Prostate gland (tissue), 2 donors: ENCODE results near the gene HIVEP3. TPM values are rescaled to one million over a fixed set of nuclear protein-coding genes. Genes with fewer than 3 reads are reported as not detected.

Source experiments
- DNase-seq: peaks from one replicate; pipeline ENCODE4 v3.0.0-alpha.2; 2019; ENCODE audit warnings: low spot score
- H3K27ac ChIP-seq, 2 donors: fragments of 200-600 bp; sonication (generic); 2 replicates each; pipeline ENCODE4 v1.5.1; 2017 to 2019
- H3K27me3 ChIP-seq: fragments of 200-600 bp; sonication (generic); replicated peaks from 2 replicates; pipeline ENCODE4 v1.5.1; 2019; ENCODE audit not compliant: insufficient read depth
- H3K36me3 ChIP-seq, 2 donors: fragments of 200-600 bp; sonication (generic); 1 replicate in 1 of 2; 2 replicates in 1 of 2; pipeline versions ENCODE4 v1.5.1 to v1.8.1; 2017 to 2019
- H3K4me1 ChIP-seq: fragments of 200-600 bp; sonication (generic); replicated peaks from 2 replicates; pipeline ENCODE4 v1.5.1; 2019
- H3K4me3 ChIP-seq, 2 donors: fragments of 200-600 bp; sonication (generic); 2 replicates each; pipeline ENCODE4 v1.5.1; 2017 to 2019
- H3K9me3 ChIP-seq: fragments of 200-600 bp; sonication (generic); 2 replicates; pipeline ENCODE4 v1.5.1; 2017
- CTCF ChIP-seq, 4 experiments: fragments of 200-600 bp in 2 of 4; fragments of 450-650 bp in 2 of 4; sonication (generic) in 2 of 4; IDR thresholded peaks; 1 replicate in 3 of 4; 2 replicates in 1 of 4; pipeline ENCODE4 v1.5.1; 2016 to 2019; ENCODE audit warnings: antibody characterized with exemption in 4 of 4, mild to moderate bottlenecking in 2 of 4, moderate library complexity in 2 of 4
- POLR2A ChIP-seq: fragments of 450-650 bp; IDR thresholded peaks from one replicate; pipeline ENCODE4 v1.6.1; 2016; ENCODE audit warnings: antibody characterized with exemption, mild to moderate bottlenecking
- POLR2AphosphoS5 ChIP-seq: sonication (generic); formaldehyde crosslinking; IDR thresholded peaks from one replicate; pipeline ENCODE4 v1.6.1; 2017; ENCODE audit warnings: antibody characterized with exemption
- WGBS: methylation state at CpG from one replicate; pipeline ENCODE4 v1.1.5; 2018; 5-methylcytosine and 5-hydroxymethylcytosine counted together
- intact Hi-C: fragments of 100-400 bp; cut with DNase I; formaldehyde crosslinking; loops from one replicate; pipeline ENCODE4 v1.14.2; 2022
- total RNA-seq, 2 donors: library from RNA; depleted of rRNA; stranded (reverse); fragments of >200 nt; gene quantifications; one replicate each; pipeline ENCODE4 v1.1.0, GENCODE V29; 2016

Gene HIVEP3
- total RNA-seq, 2 donors from 2014 or later, result 9.3 to 11.2 TPM

GRCh38 chr1:41659903-41660302 is 258.8 kb downstream of the HIVEP3 start:
- intact Hi-C loops, result loop anchor here (5.0 kb wide), 1 partner anchor 377 kb away; no protein-coding TSS in a partner anchor
- Histone ChIP-seq H3K4me1 (no peaks in the 10 kb centered on the region), H3K27me3 (no peaks in the 10 kb centered on the region), H3K9me3 (no peaks in the 10 kb centered on the region), H3K27ac (no peak overlapping the region), H3K36me3 (no peaks in the 10 kb centered on the region), H3K4me3 (no peak overlapping the region)
- DNase-seq, result no peak
- TF ChIP-seq POLR2A (no peak), POLR2AphosphoS5 (no peak), CTCF (IDR thresholded peaks at IDR 0.05) (no peak)
- 94% methylated on average over 5 of the region's 5 CpGs for WGBS

GRCh38 chr1:41659159-41659495 is 259.6 kb downstream of the HIVEP3 start:
- H3K9me3 ChIP-seq, result no peaks in the 10 kb centered on the region
- no peak overlapping the region for H3K27ac ChIP-seq
- H3K36me3 ChIP-seq, result no peaks in the 10 kb centered on the region
- 60% methylated on average over 2 of the region's 2 CpGs for WGBS
- DNase-seq, result no peak
- H3K27me3 ChIP-seq, result no peaks in the 10 kb centered on the region
- no peak overlapping the region for H3K4me3 ChIP-seq
- H3K4me1 ChIP-seq, result no peaks in the 10 kb centered on the region
- intact Hi-C loops, result no loop called here
- TF ChIP-seq CTCF (IDR thresholded peaks at IDR 0.05) (no peak), POLR2AphosphoS5 (no peak), POLR2A (no peak)

GRCh38 chr1:41658431-41659158 is 260.1 kb downstream of the HIVEP3 start:
- TF ChIP-seq POLR2A (no peak), CTCF (IDR thresholded peaks at IDR 0.05) (no peak), POLR2AphosphoS5 (no peak)
- H3K27me3 ChIP-seq, result no peaks in the 10 kb centered on the region
- intact Hi-C loops, result no loop called here
- no peak overlapping the region for H3K27ac ChIP-seq
- H3K4me3 ChIP-seq, result no peak overlapping the region
- no peaks in the 10 kb centered on the region for H3K4me1 ChIP-seq
- H3K36me3 ChIP-seq, result no peaks in the 10 kb centered on the region
- DNase-seq, result no peak
- no peaks in the 10 kb centered on the region for H3K9me3 ChIP-seq
- 86% methylated on average over 12 of the region's 12 CpGs for WGBS

GRCh38 chr1:41657679-41658295 is 260.9 kb downstream of the HIVEP3 start:
- Histone ChIP-seq H3K9me3 (no peaks in the 10 kb centered on the region), H3K27me3 (no peaks in the 10 kb centered on the region), H3K36me3 (no peaks in the 10 kb centered on the region), H3K27ac (no peak overlapping the region), H3K4me3 (no peak overlapping the region), H3K4me1 (no peaks in the 10 kb centered on the region)
- no peak for TF ChIP-seq CTCF (IDR thresholded peaks at IDR 0.05)
- no peak for TF ChIP-seq POLR2AphosphoS5
- no peak for TF ChIP-seq POLR2A
- no peak for DNase-seq
- WGBS, result 90% methylated on average over 7 of the region's 7 CpGs
- intact Hi-C loops, result no loop called here
